Trophoblast cell (in vitro differentiated cells and primary cell): ENCODE measurements around the gene MYH8.

Experiments used
- DNase-seq, 2 donors: peaks; one replicate each; pipeline ENCODE4 v3.0.0-alpha.2; 2016
- H2AFZ ChIP-seq: 2 replicates; pipeline ENCODE4 v1.6.1; 2013; ENCODE audit warnings: low read length, moderate library complexity, mild to moderate bottlenecking; ENCODE audit not compliant: insufficient read depth, poor library complexity
- H2AK5ac ChIP-seq: 2 replicates; pipeline ENCODE4 v1.6.1; 2013; ENCODE audit warnings: mild to moderate bottlenecking, low read length
- H2BK120ac ChIP-seq: 2 replicates; pipeline ENCODE4 v1.6.1; 2013; ENCODE audit warnings: low read length, mild to moderate bottlenecking, moderate library complexity; ENCODE audit not compliant: insufficient read depth, poor library complexity
- H2BK12ac ChIP-seq: 2 replicates; pipeline ENCODE4 v1.6.1; 2013; ENCODE audit warnings: mild to moderate bottlenecking, low read length, moderate library complexity
- H2BK5ac ChIP-seq: 2 replicates; pipeline ENCODE4 v1.6.1; 2013; ENCODE audit warnings: low read length, low read depth, moderate library complexity, mild to moderate bottlenecking; ENCODE audit not compliant: poor library complexity
- H3K14ac ChIP-seq: 2 replicates; pipeline ENCODE4 v1.6.1; 2013; ENCODE audit warnings: mild to moderate bottlenecking, low read length
- H3K18ac ChIP-seq: 2 replicates; pipeline ENCODE4 v1.6.1; 2013; ENCODE audit warnings: mild to moderate bottlenecking, low read length
- H3K23ac ChIP-seq: 2 replicates; pipeline ENCODE4 v1.6.1; 2013; ENCODE audit warnings: low read length
- H3K27ac ChIP-seq: 2 replicates; pipeline ENCODE4 v1.5.1; 2013; ENCODE audit warnings: low read depth, mild to moderate bottlenecking, inconsistent platforms, low read length, moderate library complexity
- H3K27me3 ChIP-seq: 2 replicates; pipeline ENCODE4 v1.6.1; 2013; ENCODE audit warnings: inconsistent platforms, mild to moderate bottlenecking, low read length, moderate library complexity; ENCODE audit not compliant: insufficient read depth
- H3K36me3 ChIP-seq, 2 experiments: 1 replicate in 1 of 2; 2 replicates in 1 of 2; pipeline ENCODE4 v1.6.1; 2013; ENCODE audit warnings: low read length in 2 of 2, mild to moderate bottlenecking in 2 of 2, moderate library complexity in 1 of 2; ENCODE audit not compliant: insufficient read depth in 2 of 2, control insufficient read depth in 1 of 2
- H3K4ac ChIP-seq: 2 replicates; pipeline ENCODE4 v1.6.1; 2013; ENCODE audit warnings: low read depth, mild to moderate bottlenecking, low read length, moderate library complexity
- H3K4me1 ChIP-seq, 2 experiments: 1 replicate in 1 of 2; 2 replicates in 1 of 2; pipeline ENCODE4 v1.6.1; 2013; ENCODE audit warnings: low read length in 2 of 2, mild to moderate bottlenecking in 2 of 2, moderate library complexity in 1 of 2; ENCODE audit not compliant: insufficient read depth in 2 of 2, control insufficient read depth in 1 of 2
- H3K4me2 ChIP-seq: 2 replicates; pipeline ENCODE4 v1.6.1; 2013; ENCODE audit warnings: inconsistent platforms, mild to moderate bottlenecking, low read length, moderate library complexity
- H3K4me3 ChIP-seq: 2 replicates; pipeline ENCODE4 v1.5.1; 2013; ENCODE audit warnings: mild to moderate bottlenecking, low read depth, low read length, inconsistent platforms
- H3K79me1 ChIP-seq: one replicate; pipeline ENCODE4 v1.6.1; 2013; ENCODE audit warnings: low read length
- H3K79me2 ChIP-seq: 2 replicates; pipeline ENCODE4 v1.6.1; 2013; ENCODE audit warnings: low read length, mild to moderate bottlenecking; ENCODE audit not compliant: control insufficient read depth, insufficient read depth, poor library complexity
- H3K9ac ChIP-seq: 2 replicates; pipeline ENCODE4 v1.6.1; 2013; ENCODE audit warnings: mild to moderate bottlenecking, low read length
- H3K9me3 ChIP-seq: 2 replicates; pipeline ENCODE4 v1.6.1; 2013; ENCODE audit warnings: low read depth, mild to moderate bottlenecking, control low read depth, inconsistent platforms, low read length; ENCODE audit not compliant: insufficient read depth
- H4K12ac ChIP-seq: 2 replicates; pipeline ENCODE4 v1.6.1; 2013; ENCODE audit warnings: low read depth, mild to moderate bottlenecking, low read length, moderate library complexity
- H4K8ac ChIP-seq: 2 replicates; pipeline ENCODE4 v1.6.1; 2013; ENCODE audit warnings: low read depth, mild to moderate bottlenecking, low read length, moderate library complexity
- H4K91ac ChIP-seq: one replicate; pipeline ENCODE4 v1.6.1; 2013; ENCODE audit warnings: low read depth, mild to moderate bottlenecking, low read length, moderate library complexity
- WGBS: extraction: QIAGEN DNeasy Blood & Tissue Kit; methylation state at CpG from one replicate; pipeline ENCODE4 v1.1.7; 2013; ENCODE audit warnings: missing lambda C conversion rate; ENCODE audit not compliant: insufficient read length, insufficient coverage; ENCODE audit errors: extremely low coverage; 5-methylcytosine and 5-hydroxymethylcytosine counted together

Gene MYH8

GRCh38 chr17:10352893-10353292 is 68.9 kb downstream of the MYH8 start:
- Histone ChIP-seq H3K4me2 (no peak overlapping the region), H3K4me1 (no peaks in the 10 kb centered on the region), H3K79me1 (no peaks in the 10 kb centered on the region)

GRCh38 chr17:10349403-10349802 is 72.3 kb downstream of the MYH8 start:
- peak; percentile 8 to 42 for DNase-seq
- Histone ChIP-seq H2AK5ac (no peak overlapping the region), H3K79me1 (no peaks in the 10 kb centered on the region), H3K79me2 (no peaks in the 10 kb centered on the region), H2BK120ac (no peak overlapping the region), H2AFZ (no peak overlapping the region), H3K9ac (no peak overlapping the region), H3K36me3 (no peaks in the 10 kb centered on the region), H4K91ac (no peak overlapping the region), H3K23ac (no peak overlapping the region), H3K18ac (no peak overlapping the region), H2BK5ac (no peak overlapping the region), H3K4ac (no peak overlapping the region), H3K4me2 (no peak overlapping the region), H3K14ac (no peak overlapping the region), H3K9me3 (peaks cover 2% of the 10 kb centered on the region), H2BK12ac (no peak overlapping the region), H3K4me1 (no peaks in the 10 kb centered on the region), H3K4me3 (no peak overlapping the region), H3K27ac (no peak overlapping the region), H3K27me3 (no peaks in the 10 kb centered on the region), H4K12ac (no peak overlapping the region), H4K8ac (no peak overlapping the region)
- WGBS: no CpG with 5 or more reads among the region's 1 CpG

More at GRCh38 chr17:10352893-10353292, 68.9 kb downstream of the MYH8 start:
- no peaks in the 10 kb centered on the region for H3K36me3 ChIP-seq
- no peak overlapping the region for H2BK12ac ChIP-seq
- no peak overlapping the region for H4K91ac ChIP-seq
- no peak overlapping the region for H4K12ac ChIP-seq
- no peak overlapping the region for H2BK5ac ChIP-seq
- H3K27ac ChIP-seq: no peak overlapping the region
- H3K27me3 ChIP-seq: no peaks in the 10 kb centered on the region
- peaks cover 2% of the 10 kb centered on the region for H3K9me3 ChIP-seq
- no peak overlapping the region for H2AK5ac ChIP-seq
- H2AFZ ChIP-seq: no peak overlapping the region
- no peak overlapping the region for H4K8ac ChIP-seq
- H3K4ac ChIP-seq: no peak overlapping the region
- H3K18ac ChIP-seq: no peak overlapping the region
- H3K14ac ChIP-seq: no peak overlapping the region
- no peak overlapping the region for H2BK120ac ChIP-seq
- no peak overlapping the region for H3K23ac ChIP-seq
- no peak for DNase-seq
- no peaks in the 10 kb centered on the region for H3K79me2 ChIP-seq
- no peak overlapping the region for H3K4me3 ChIP-seq
- no peak overlapping the region for H3K9ac ChIP-seq

- no peak overlapping the region for H4K8ac ChIP-seq
- H3K4ac ChIP-seq: no peak overlapping the region
- H3K14ac ChIP-seq: no peak overlapping the region
- H3K27ac ChIP-seq: no peak overlapping the region
- WGBS: no CpG with 5 or more reads among the region's 3 CpGs
- H2BK120ac ChIP-seq: no peak overlapping the region
- H4K91ac ChIP-seq: no peak overlapping the region
- H3K9me3 ChIP-seq: no peaks in the 10 kb centered on the region
- H3K4me3 ChIP-seq: no peak overlapping the region
- H2AFZ ChIP-seq: no peak overlapping the region
- no peak overlapping the region for H2BK12ac ChIP-seq
- no peak overlapping the region for H2BK5ac ChIP-seq
- no peaks in the 10 kb centered on the region for H3K4me1 ChIP-seq
- no peak overlapping the region for H2AK5ac ChIP-seq
- no peaks in the 10 kb centered on the region for H3K79me2 ChIP-seq
- H3K36me3 ChIP-seq: no peaks in the 10 kb centered on the region
- no peak overlapping the region for H3K9ac ChIP-seq
- no peak overlapping the region for H3K23ac ChIP-seq
- no peak overlapping the region for H4K12ac ChIP-seq
- no peak for DNase-seq
- no peak overlapping the region for H3K18ac ChIP-seq
- no peak overlapping the region for H3K4me2 ChIP-seq
- no peaks in the 10 kb centered on the region for H3K27me3 ChIP-seq
- no peaks in the 10 kb centered on the region for H3K79me1 ChIP-seq
These were observed 76.9 kb downstream of the MYH8 start for GRCh38 chr17:10344816-10345215.
